Panc1 (cell line): Measurements from ENCODE around the gene PLCG2. TPM values are rescaled to one million over a fixed set of nuclear protein-coding genes. Genes with fewer than 3 reads are reported as not detected.

Experiments used
- ATAC-seq: fragments of 200-7000 bp; cut with Tn5 transposase; 2 replicates; pipeline ENCODE4 v1.9.1; 2020; ENCODE audit warnings: mild to moderate bottlenecking, moderate library complexity
- BruUV-seq: library from RNA; stranded (reverse); fragments of 400-500 nt; replicated peaks from 2 replicates; lab custom pipeline; 2021; lab: Mats Ljungman, UMichigan
- CTCF ChIA-PET: fragments of 300-600 bp; sonication (Branson Sonifier 250); formaldehyde crosslinking; loops from one replicate; lab custom pipeline; 2022; ENCODE audit warnings: antibody characterized with exemption; lab: Charles Lee
- POLR2A ChIA-PET: fragments of 300-600 bp; sonication (Branson Sonifier 250); formaldehyde crosslinking; loops from one replicate; lab custom pipeline; 2022; ENCODE audit warnings: antibody characterized with exemption; lab: Charles Lee
- DNase-seq: peaks from one replicate; pipeline ENCODE4 v3.0.0-alpha.2; 2010; ENCODE audit warnings: low read depth, low spot score
- H3K27ac ChIP-seq: 2 replicates; pipeline ENCODE4 v1.5.1; 2011; ENCODE audit warnings: mild to moderate bottlenecking, low read length, inconsistent platforms
- H3K27me3 ChIP-seq: fragments of 200-500 bp; sonication (Bioruptor generic); 2 replicates; pipeline ENCODE4 v1.6.0; 2014; ENCODE audit warnings: low read length, inconsistent platforms; ENCODE audit not compliant: control insufficient read depth, insufficient read depth
- H3K36me3 ChIP-seq: fragments of 200-500 bp; sonication (Bioruptor generic); 2 replicates; pipeline ENCODE4 v1.5.1; 2014; ENCODE audit warnings: inconsistent platforms, mild to moderate bottlenecking, low read length, moderate library complexity; ENCODE audit not compliant: control insufficient read depth, insufficient read depth
- H3K4me1 ChIP-seq: 2 replicates; pipeline ENCODE4 v1.5.1; 2011; ENCODE audit warnings: inconsistent platforms, mild to moderate bottlenecking, low read length, moderate library complexity; ENCODE audit not compliant: control insufficient read depth, insufficient read depth
- H3K4me3 ChIP-seq, 2 experiments: 2 replicates each; pipeline ENCODE4 v1.5.1; 2011 to 2012; ENCODE audit warnings: low read depth in 2 of 2, low read length in 2 of 2, mild to moderate bottlenecking in 2 of 2, inconsistent platforms in 1 of 2, moderate library complexity in 1 of 2
- H3K9me3 ChIP-seq: fragments of 200-500 bp; sonication (Bioruptor generic); 2 replicates; pipeline ENCODE4 v1.5.1; 2014; ENCODE audit warnings: low read depth, mild to moderate bottlenecking, inconsistent platforms, low read length, moderate library complexity; ENCODE audit not compliant: control insufficient read depth, insufficient read depth
- CTCF ChIP-seq: fragments of 450-650 bp; IDR thresholded peaks from 2 replicates; pipeline ENCODE4 v1.5.1; 2017; ENCODE audit warnings: mild to moderate bottlenecking
- POLR2AphosphoS5 ChIP-seq: IDR thresholded peaks from 2 replicates; pipeline ENCODE4 v1.6.1; 2012; ENCODE audit warnings: mild to moderate bottlenecking, low read depth, low read length, moderate library complexity
- SIN3A ChIP-seq: IDR thresholded peaks from 2 replicates; pipeline ENCODE4 v1.6.1; 2012; ENCODE audit warnings: low read depth, mild to moderate bottlenecking, low read length, moderate library complexity, borderline replicate concordance; ENCODE audit not compliant: insufficient read depth
- TCF7L2 ChIP-seq: IDR thresholded peaks from 2 replicates; pipeline ENCODE4 v1.6.1; 2011; ENCODE audit warnings: mild to moderate bottlenecking, low read depth, low read length, inconsistent platforms
- in situ Hi-C: cut with HindIII; loops from 2 replicates; pipeline ENCODE4 v1.10.0; 2016; ENCODE audit warnings: low sequenced_read_pairs, low pct_unique_long_range_greater_than_20kb
- intact Hi-C: fragments of 100-400 bp; cut with micrococcal nuclease; formaldehyde crosslinking; loops from one replicate; pipeline ENCODE4 v1.10.0; 2022; ENCODE audit not compliant: unreplicated experiment
- total RNA-seq: library from RNA; stranded (reverse); gene quantifications from one replicate; pipeline ENCODE4 v1.2.1, GENCODE V29; 2021; ENCODE audit not compliant: unreplicated experiment
- TF ChIP-seq, protein P1 (sequence below), 2 experiments: IDR thresholded peaks; 2 replicates each; pipeline ENCODE4 v1.6.1; 2011 to 2012; ENCODE audit warnings: low read depth in 2 of 2, control low read depth in 1 of 2, low read length in 1 of 2, mild to moderate bottlenecking in 1 of 2, moderate library complexity in 1 of 2; ENCODE audit not compliant: insufficient read depth in 1 of 2

The PLCG2 gene
- total RNA-seq, 1 experiment from 2014 or later, result 10.8 TPM

DNA sequence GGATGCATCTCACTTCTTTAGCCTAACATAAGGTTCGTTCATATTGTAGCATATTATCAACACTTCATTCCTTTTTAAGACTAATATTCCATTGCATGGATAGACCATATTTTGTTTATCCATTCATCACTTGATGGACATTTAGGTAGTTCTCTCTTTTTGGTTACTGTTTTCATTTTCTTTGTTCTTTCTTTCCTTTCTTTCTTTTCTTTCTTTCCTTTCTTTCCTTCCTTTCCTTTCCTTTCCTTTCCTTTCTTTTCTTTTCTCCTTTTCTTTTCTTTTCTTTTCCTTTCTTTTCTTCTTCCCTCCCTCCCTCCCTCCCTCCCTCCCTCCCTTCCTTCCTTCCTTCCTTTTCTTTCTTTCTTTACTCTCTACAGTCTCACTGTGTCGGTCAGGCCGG lies 24.2 kb downstream of the PLCG2 start:
- ChIA-PET POLR2A (no interaction called here), CTCF (no interaction called here)
- H3K4me1 ChIP-seq, result no peaks in the 10 kb centered on the region
- H3K4me3 ChIP-seq, result no peak overlapping the region
- intact Hi-C loops, result no loop called here
- no peaks in the 10 kb centered on the region for H3K27me3 ChIP-seq
- BruUV-seq, result no TSS peak
- in situ Hi-C loops, result no loop called here
- no peaks in the 10 kb centered on the region for H3K9me3 ChIP-seq
- no peaks in the 10 kb centered on the region for H3K36me3 ChIP-seq
- TF ChIP-seq SIN3A (no peak), TCF7L2 (no peak), CTCF (no peak), POLR2AphosphoS5 (no peak)
- TF ChIP-seq, protein P1, sequence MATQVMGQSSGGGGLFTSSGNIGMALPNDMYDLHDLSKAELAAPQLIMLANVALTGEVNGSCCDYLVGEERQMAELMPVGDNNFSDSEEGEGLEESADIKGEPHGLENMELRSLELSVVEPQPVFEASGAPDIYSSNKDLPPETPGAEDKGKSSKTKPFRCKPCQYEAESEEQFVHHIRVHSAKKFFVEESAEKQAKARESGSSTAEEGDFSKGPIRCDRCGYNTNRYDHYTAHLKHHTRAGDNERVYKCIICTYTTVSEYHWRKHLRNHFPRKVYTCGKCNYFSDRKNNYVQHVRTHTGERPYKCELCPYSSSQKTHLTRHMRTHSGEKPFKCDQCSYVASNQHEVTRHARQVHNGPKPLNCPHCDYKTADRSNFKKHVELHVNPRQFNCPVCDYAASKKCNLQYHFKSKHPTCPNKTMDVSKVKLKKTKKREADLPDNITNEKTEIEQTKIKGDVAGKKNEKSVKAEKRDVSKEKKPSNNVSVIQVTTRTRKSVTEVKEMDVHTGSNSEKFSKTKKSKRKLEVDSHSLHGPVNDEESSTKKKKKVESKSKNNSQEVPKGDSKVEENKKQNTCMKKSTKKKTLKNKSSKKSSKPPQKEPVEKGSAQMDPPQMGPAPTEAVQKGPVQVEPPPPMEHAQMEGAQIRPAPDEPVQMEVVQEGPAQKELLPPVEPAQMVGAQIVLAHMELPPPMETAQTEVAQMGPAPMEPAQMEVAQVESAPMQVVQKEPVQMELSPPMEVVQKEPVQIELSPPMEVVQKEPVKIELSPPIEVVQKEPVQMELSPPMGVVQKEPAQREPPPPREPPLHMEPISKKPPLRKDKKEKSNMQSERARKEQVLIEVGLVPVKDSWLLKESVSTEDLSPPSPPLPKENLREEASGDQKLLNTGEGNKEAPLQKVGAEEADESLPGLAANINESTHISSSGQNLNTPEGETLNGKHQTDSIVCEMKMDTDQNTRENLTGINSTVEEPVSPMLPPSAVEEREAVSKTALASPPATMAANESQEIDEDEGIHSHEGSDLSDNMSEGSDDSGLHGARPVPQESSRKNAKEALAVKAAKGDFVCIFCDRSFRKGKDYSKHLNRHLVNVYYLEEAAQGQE (IDR thresholded peaks at IDR 0.05; ENCODE audit: insufficient read depth in 1 of 2, low read depth in 2 of 2, low read length in 1 of 2), result no peak
- ATAC-seq (no peak), DNase-seq (no peak)
- no peak overlapping the region for H3K27ac ChIP-seq

GRCh38 chr16:81804134-81804610 lies 25.1 kb downstream of the PLCG2 start:
- Histone ChIP-seq H3K4me1 (no peaks in the 10 kb centered on the region), H3K27ac (no peak overlapping the region), H3K4me3 (no peak overlapping the region), H3K9me3 (no peaks in the 10 kb centered on the region), H3K27me3 (no peaks in the 10 kb centered on the region), H3K36me3 (no peaks in the 10 kb centered on the region)
- no TSS peak for BruUV-seq
- in situ Hi-C loops, result no loop called here
- TF ChIP-seq CTCF, result no peak
- TF ChIP-seq, protein P1 (IDR thresholded peaks at IDR 0.05; ENCODE audit: insufficient read depth in 1 of 2, low read depth in 2 of 2, low read length in 1 of 2), result no peak
- no peak for TF ChIP-seq TCF7L2
- TF ChIP-seq POLR2AphosphoS5, result no peak
- TF ChIP-seq SIN3A, result no peak
- intact Hi-C loops, result no loop called here
- ChIA-PET CTCF (no interaction called here), POLR2A (no interaction called here)
- ATAC-seq (no peak), DNase-seq (no peak)
